Muscle of back (tissue), 11 donors: ENCODE results near the gene HNRNPUL2. TPM values are rescaled to one million over a fixed set of nuclear protein-coding genes. Genes with fewer than 3 reads are reported as not detected.
A peak's percentile ranks its signal among the peaks of the same experiment; 100 is the strongest.

Source experiments
- DNase-seq, 3 donors: peaks; one replicate each; pipeline versions ENCODE4 v3.0.0 to v3.0.0-alpha.2; 2013
- polyA plus RNA-seq, 10 donors: library from polyadenylated mRNA; unstranded; fragments of 120-200 nt; gene quantifications; one replicate each; pipeline ENCODE4 v1.2.1, GENCODE V29; 2013; ENCODE audit not compliant: insufficient read length in 10 of 10

HNRNPUL2 gene
- polyA plus RNA-seq, 10 donors = 40.7 to 61.0 (median 47.6) TPM

GRCh38 chr11:62671236-62671607 lies 56.0 kb downstream of the HNRNPUL2 start:
- no peak for DNase-seq

- DNase-seq = no peak
Measured at GRCh38 chr11:62669420-62670161, 57.7 kb downstream of the HNRNPUL2 start.

DNA sequence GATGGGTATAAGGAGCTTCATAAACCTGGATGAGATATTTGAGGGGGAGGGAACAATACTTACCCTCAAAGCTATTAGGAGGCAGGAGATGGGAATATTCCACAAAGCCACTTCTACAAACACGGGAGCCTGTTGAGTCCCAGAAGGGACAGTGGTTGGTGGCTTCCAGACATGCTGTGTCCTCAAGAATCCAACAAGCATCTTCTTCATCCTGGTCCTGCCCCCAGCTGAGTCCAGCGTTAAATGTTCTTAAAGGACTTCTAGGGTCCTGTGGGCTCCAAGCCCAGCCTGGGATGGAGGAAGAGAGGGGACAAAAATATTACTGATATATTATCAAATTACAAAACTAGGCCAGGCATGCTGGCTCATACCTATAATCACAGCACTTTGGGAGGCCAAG lies 59.8 kb downstream of the HNRNPUL2 start:
- DNase-seq = no peak

GRCh38 chr11:62666259-62666926 lies 60.9 kb downstream of the HNRNPUL2 start:
- DNase-seq = no peak

GRCh38 chr11:62665599-62666258 lies 61.5 kb downstream of the HNRNPUL2 start:
- DNase-seq = no peak

DNA sequence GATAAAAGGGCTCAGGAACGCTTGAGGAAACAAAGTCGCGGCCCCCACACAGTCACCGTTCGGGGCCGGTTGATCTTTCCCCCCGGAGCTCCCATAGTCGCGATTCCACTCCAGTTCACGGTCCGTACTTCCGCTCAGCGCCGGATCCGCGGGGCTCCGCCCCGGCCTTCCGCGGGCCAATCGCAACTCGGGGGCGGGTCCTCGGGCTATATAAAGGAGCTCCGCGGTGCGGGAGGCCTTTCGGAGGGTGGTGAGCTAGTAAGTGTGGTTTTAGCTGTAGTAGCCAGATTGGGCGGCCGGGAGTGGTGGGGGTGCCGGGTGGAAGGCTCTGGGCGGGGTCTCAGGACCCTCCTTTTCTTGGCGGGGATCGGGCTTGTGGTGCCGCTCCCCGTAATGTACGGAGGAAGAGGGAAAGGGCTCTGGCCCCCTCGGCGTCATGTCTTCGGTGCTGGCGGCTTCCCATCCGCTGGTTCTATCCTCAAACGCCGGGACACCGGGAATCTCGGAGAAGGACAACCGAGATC lies 62.1 kb downstream of the HNRNPUL2 start, which contains the start of the genes C11orf98 and CSKMT:
Gene C11orf98 (minus strand): TSS at position 136 of the 524 bp plus-strand sequence. CDS start 41 bp downstream, at position 95.
Gene CSKMT (plus strand): TSS at position 238 of the 524 bp plus-strand sequence. CDS start 568 bp downstream, outside the sequence.
- peak; percentile 95 to 98 (median 97) for DNase-seq

DNA sequence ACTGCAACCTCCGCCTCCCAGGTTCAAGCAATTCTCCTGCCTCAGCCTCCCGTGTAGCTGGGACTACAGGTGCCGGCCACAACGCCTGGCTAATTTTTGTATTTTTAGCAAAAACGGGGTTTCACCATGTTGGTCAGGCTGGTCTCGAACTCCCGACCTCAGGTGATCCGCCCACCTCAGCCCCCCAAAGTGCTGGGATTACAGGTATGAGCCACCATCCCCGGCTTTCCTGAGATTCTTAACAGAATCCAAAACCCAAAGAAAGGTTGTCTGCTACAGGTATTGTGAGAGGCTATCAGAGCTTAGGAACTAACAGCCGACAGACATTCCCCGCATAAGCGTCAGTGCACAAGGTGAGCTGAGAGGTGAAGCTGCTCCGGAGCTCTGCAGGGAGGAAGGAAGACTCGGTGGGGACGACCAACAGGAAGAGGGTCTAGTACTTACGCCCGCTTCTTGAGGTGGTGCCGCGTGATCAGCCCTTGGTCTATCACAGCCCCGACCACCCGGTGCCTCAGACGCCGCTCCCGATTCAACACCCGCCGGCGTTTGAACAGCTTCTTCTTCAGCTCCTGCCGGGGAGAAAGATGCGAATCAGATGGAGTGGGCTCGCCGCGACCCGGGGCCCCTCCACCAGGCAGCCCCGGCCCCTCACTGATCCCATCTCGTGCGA lies 62.7 kb downstream of the HNRNPUL2 start:
- DNase-seq = no peak

Other genes with a start within 250 kb of the HNRNPUL2 start
- 100 to 1,000 TPM; 269 to 408 (median 312) TPM for gene AHNAK, start 180.7 kb downstream of the HNRNPUL2 start, polyA plus RNA-seq
- gene EEF1G, start 153.6 kb downstream of the HNRNPUL2 start, polyA plus RNA-seq = 1,000 to 10,000 TPM; 2,727 to 3,805 (median 3,280) TPM
- 10 to 100 TPM; 11.6 to 17.7 (median 13.8) TPM for gene TUT1, start 135.9 kb downstream of the HNRNPUL2 start, polyA plus RNA-seq
- gene MTA2, start 125.6 kb downstream of the HNRNPUL2 start, polyA plus RNA-seq = 10 to 100 TPM; 36.9 to 56.4 (median 44.1) TPM
- 10 to 100 TPM; 11.9 to 25.3 (median 17.7) TPM for gene EML3, start 114.7 kb downstream of the HNRNPUL2 start, polyA plus RNA-seq
- 1 to 10 TPM in 8 of 10 donors, under 1 TPM in 2; 0.69 to 2.4 (median 1.6) TPM for gene ROM1, start 114.2 kb downstream of the HNRNPUL2 start, polyA plus RNA-seq
- 10 to 100 TPM; 13.3 to 22.3 (median 18.7) TPM for gene B3GAT3, start 105.5 kb downstream of the HNRNPUL2 start, polyA plus RNA-seq
- gene GANAB, start 80.8 kb downstream of the HNRNPUL2 start, polyA plus RNA-seq = 100 to 1,000 TPM; 145 to 211 (median 165) TPM
- 10 to 100 TPM in 6 of 10 donors, 1 to 10 TPM in 4; 9.0 to 13.9 (median 11.1) TPM for gene INTS5, start 74.2 kb downstream of the HNRNPUL2 start, polyA plus RNA-seq
- 10 to 100 TPM; 30.0 to 44.8 (median 33.0) TPM for gene C11orf98, start 62.2 kb downstream of the HNRNPUL2 start, polyA plus RNA-seq
- 1 to 10 TPM; 1.8 to 4.9 (median 3.1) TPM for gene CSKMT, start 62.1 kb downstream of the HNRNPUL2 start, polyA plus RNA-seq
- 1 to 10 TPM; 4.5 to 8.3 (median 5.7) TPM for gene UQCC3, start 55.8 kb downstream of the HNRNPUL2 start, polyA plus RNA-seq
- gene LBHD1, start 55.2 kb downstream of the HNRNPUL2 start, polyA plus RNA-seq = 1 to 10 TPM; 3.0 to 8.4 (median 6.6) TPM
- gene UBXN1, start 48.4 kb downstream of the HNRNPUL2 start, polyA plus RNA-seq = 100 to 1,000 TPM in 9 of 10 donors, 10 to 100 TPM in 1; 96.1 to 155 (median 130) TPM
- 10 to 100 TPM; 12.8 to 31.1 (median 20.4) TPM for gene LRRN4CL, start 37.9 kb downstream of the HNRNPUL2 start, polyA plus RNA-seq
- 10 to 100 TPM; 15.1 to 24.5 (median 22.0) TPM for gene BSCL2, start 20.0 kb downstream of the HNRNPUL2 start, polyA plus RNA-seq
- gene GNG3, start 19.8 kb downstream of the HNRNPUL2 start, polyA plus RNA-seq = 1 to 10 TPM in 2 of 10 donors, under 1 TPM in 5, not detected in 3; 0.35 to 1.5 (median 0.66) TPM
- 10 to 100 TPM; 22.8 to 32.2 (median 30.1) TPM for gene TTC9C, start 1.0 kb upstream of the HNRNPUL2 start, polyA plus RNA-seq
- gene ZBTB3, start 26.7 kb upstream of the HNRNPUL2 start, polyA plus RNA-seq = 1 to 10 TPM; 3.2 to 5.1 (median 3.9) TPM
- 100 to 1,000 TPM in 1 of 10 donors, 10 to 100 TPM in 9; 81.9 to 102 (median 89.2) TPM for gene POLR2G, start 34.1 kb upstream of the HNRNPUL2 start, polyA plus RNA-seq
- 10 to 100 TPM; 11.5 to 16.6 (median 14.2) TPM for gene TAF6L, start 43.9 kb upstream of the HNRNPUL2 start, polyA plus RNA-seq
- gene TMEM179B, start 59.9 kb upstream of the HNRNPUL2 start, polyA plus RNA-seq = 10 to 100 TPM; 24.7 to 29.1 (median 27.6) TPM
- 10 to 100 TPM; 10.6 to 17.0 (median 15.2) TPM for gene TMEM223, start 64.5 kb upstream of the HNRNPUL2 start, polyA plus RNA-seq
- gene NXF1, start 78.0 kb upstream of the HNRNPUL2 start, polyA plus RNA-seq = 10 to 100 TPM; 59.6 to 85.7 (median 65.7) TPM
- 10 to 100 TPM; 32.7 to 42.6 (median 35.0) TPM for gene STX5, start 104.6 kb upstream of the HNRNPUL2 start, polyA plus RNA-seq
- not detected for gene TEX54, start 105.4 kb upstream of the HNRNPUL2 start, polyA plus RNA-seq
- gene WDR74, start 112.1 kb upstream of the HNRNPUL2 start, polyA plus RNA-seq = 10 to 100 TPM; 25.5 to 35.1 (median 31.0) TPM
- gene SLC3A2, start 153.4 kb upstream of the HNRNPUL2 start, polyA plus RNA-seq = 10 to 100 TPM; 33.4 to 60.9 (median 42.8) TPM
- gene CHRM1, start 193.9 kb upstream of the HNRNPUL2 start, polyA plus RNA-seq = under 1 TPM in 4 of 10 donors, not detected in 6; 0.05 to 0.49 (median 0.24) TPM